Sigmoid colon (tissue), 7 donors: ENCODE results near the gene PRKAG3. TPM values are rescaled to one million over a fixed set of nuclear protein-coding genes. Genes with fewer than 3 reads are reported as not detected.

Source experiments
- DNase-seq: peaks from one replicate; pipeline ENCODE4 v3.0.0-alpha.2; 2019
- H3K27ac ChIP-seq, 4 donors: fragments of 200-600 bp; sonication (generic); one replicate each; pipeline ENCODE4 v1.5.1; 2016 to 2019; ENCODE audit warnings: mild to moderate bottlenecking in 1 of 4
- H3K27me3 ChIP-seq, 3 donors: fragments of 200-600 bp; sonication (generic); one replicate each; pipeline ENCODE4 v1.5.1; 2019; ENCODE audit warnings: mild to moderate bottlenecking in 1 of 3
- H3K36me3 ChIP-seq, 4 donors: fragments of 200-600 bp; sonication (generic); one replicate each; pipeline ENCODE4 v1.5.1; 2016 to 2019
- H3K4me1 ChIP-seq, 4 donors: fragments of 200-600 bp; sonication (generic); one replicate each; pipeline ENCODE4 v1.5.1; 2017 to 2019
- H3K4me3 ChIP-seq, 4 donors: fragments of 200-600 bp; sonication (generic); one replicate each; pipeline ENCODE4 v1.5.1; 2017 to 2019; ENCODE audit warnings: mild to moderate bottlenecking in 2 of 4, moderate library complexity in 1 of 4
- H3K9me3 ChIP-seq, 4 donors: fragments of 200-600 bp in 3 of 4; sonication (generic) in 3 of 4; one replicate each; pipeline versions ENCODE4 v1.5.1 to v1.6.1; 2013 to 2019
- EP300 ChIP-seq, 4 donors: sonication (generic); formaldehyde crosslinking; IDR thresholded peaks; one replicate each; pipeline ENCODE4 v1.6.1; 2017; ENCODE audit warnings: antibody characterized with exemption in 4 of 4
- POLR2A ChIP-seq, 2 donors: fragments of 450-650 bp; IDR thresholded peaks; one replicate each; pipeline ENCODE4 v1.6.1; 2016; ENCODE audit warnings: antibody characterized with exemption in 2 of 2, mild to moderate bottlenecking in 2 of 2, moderate library complexity in 2 of 2
- POLR2AphosphoS5 ChIP-seq, 4 donors: sonication (generic); formaldehyde crosslinking; IDR thresholded peaks; one replicate each; pipeline ENCODE4 v1.6.1; 2017; ENCODE audit warnings: antibody characterized with exemption in 4 of 4
- WGBS, 2 donors: extraction: QIAGEN DNeasy Blood & Tissue Kit; methylation state at CpG; one replicate each; pipeline ENCODE4 v1.1.7; 2013; 5-methylcytosine and 5-hydroxymethylcytosine counted together
- intact Hi-C: fragments of 100-400 bp; cut with DNase I; formaldehyde crosslinking; loops from one replicate; pipeline ENCODE4 v1.15.1; 2023
- polyA plus RNA-seq, 3 donors: library from polyadenylated mRNA; stranded (reverse); fragments of 200-250 nt; gene quantifications; one replicate each; pipeline ENCODE4 v1.2.3, GENCODE V29; 2013
- total RNA-seq, 4 donors: library from RNA; depleted of rRNA; stranded (reverse); fragments of >200 nt; gene quantifications; one replicate each; pipeline ENCODE4 v1.1.0, GENCODE V29; 2016
- TF ChIP-seq, protein P1 (sequence below), 4 experiments: fragments of 450-650 bp in 3 of 4; fragments of 200-600 bp in 1 of 4; IDR thresholded peaks; one replicate each; pipeline ENCODE4 v1.5.1; 2016 to 2019; ENCODE audit warnings: antibody characterized with exemption in 4 of 4, mild to moderate bottlenecking in 3 of 4, moderate library complexity in 2 of 4
- donor health status: healthy with polysubstance abuse.
- donor health status: Bipolar disorder and iron deficiency.
- donor health status: healthy.

The PRKAG3 gene
- total and polyA plus RNA-seq, 7 donors = not detected

GRCh38 chr2:218860950-218861381, 29.4 kb upstream of the PRKAG3 start:
- H3K9me3 ChIP-seq = no peaks in the 10 kb centered on the region
- peak overlapping the region in 3 of 4 donors; percentile 40 to 47 (median 42) for H3K4me3 ChIP-seq
- WGBS, 2 donors = 1 to 3% methylated on average over 21 of the region's 21 CpGs
- H3K4me1 ChIP-seq = peaks cover 0 to 27% (median 23%) of the 10 kb centered on the region in 4 donors
- H3K36me3 ChIP-seq = no peaks in the 10 kb centered on the region
- H3K27me3 ChIP-seq = peaks cover 37 to 100% (median 88%) of the 10 kb centered on the region in 3 donors
- TF ChIP-seq EP300 (IDR thresholded peaks at IDR 0.05) (no peak), POLR2AphosphoS5 (IDR thresholded peaks at IDR 0.05) (peak in 3 of 4 donors; percentile 62 to 67 (median 62))
- peak overlapping the region in 2 of 4 donors; percentile 32 to 47 for H3K27ac ChIP-seq
- intact Hi-C loops = no loop called here
- peak; percentile 87 for DNase-seq

DNA sequence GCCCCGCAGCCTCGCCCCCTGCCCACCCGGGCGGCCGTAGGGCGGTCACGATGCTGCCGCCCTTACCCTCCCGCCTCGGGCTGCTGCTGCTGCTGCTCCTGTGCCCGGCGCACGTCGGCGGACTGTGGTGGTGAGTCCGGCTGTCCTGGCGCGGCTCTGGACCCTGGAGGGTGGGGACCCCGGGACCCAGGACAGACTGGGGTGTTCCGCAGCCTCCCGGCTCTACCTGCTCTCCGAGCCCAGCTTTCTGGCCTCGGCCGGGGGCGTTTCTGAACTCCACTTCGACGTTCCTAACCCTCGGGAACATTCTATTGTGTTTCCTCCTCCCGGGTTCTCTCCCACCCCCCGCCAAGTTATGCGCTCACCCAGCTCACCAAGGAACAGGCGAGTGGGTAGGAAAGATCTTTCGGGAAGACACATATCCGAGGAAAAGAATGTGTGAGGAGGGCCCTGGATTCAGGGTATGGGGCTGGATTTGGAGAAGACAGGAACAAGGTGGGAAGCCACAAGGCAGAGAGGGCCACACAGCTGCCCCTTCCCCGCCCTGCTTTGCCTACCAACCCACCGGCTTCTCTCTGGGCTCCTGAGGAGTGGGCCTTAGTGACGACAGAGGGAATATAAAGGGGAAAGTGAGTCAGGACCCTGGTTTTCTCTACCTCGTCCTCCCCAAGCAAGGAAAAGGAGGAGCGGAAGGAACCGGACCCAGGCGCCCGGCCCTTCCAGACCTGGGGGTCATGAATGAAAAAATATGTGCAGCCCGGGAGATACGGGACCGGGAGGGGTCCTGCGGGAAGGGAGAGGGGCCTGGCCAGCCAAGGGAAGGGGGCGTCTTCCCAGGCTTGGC, 28.6 kb upstream of the PRKAG3 start:
- peaks cover 0 to 27% (median 23%) of the 10 kb centered on the region in 4 donors for H3K4me1 ChIP-seq
- intact Hi-C loops = no loop called here
- peaks cover 35 to 100% (median 89%) of the 10 kb centered on the region in 3 donors for H3K27me3 ChIP-seq
- peak overlapping the region; percentile 16 to 47 (median 41) for H3K4me3 ChIP-seq
- no peak for TF ChIP-seq POLR2A (IDR thresholded peaks at IDR 0.05)
- TF ChIP-seq POLR2AphosphoS5 (IDR thresholded peaks at IDR 0.05) = no peak
- TF ChIP-seq, protein P1, sequence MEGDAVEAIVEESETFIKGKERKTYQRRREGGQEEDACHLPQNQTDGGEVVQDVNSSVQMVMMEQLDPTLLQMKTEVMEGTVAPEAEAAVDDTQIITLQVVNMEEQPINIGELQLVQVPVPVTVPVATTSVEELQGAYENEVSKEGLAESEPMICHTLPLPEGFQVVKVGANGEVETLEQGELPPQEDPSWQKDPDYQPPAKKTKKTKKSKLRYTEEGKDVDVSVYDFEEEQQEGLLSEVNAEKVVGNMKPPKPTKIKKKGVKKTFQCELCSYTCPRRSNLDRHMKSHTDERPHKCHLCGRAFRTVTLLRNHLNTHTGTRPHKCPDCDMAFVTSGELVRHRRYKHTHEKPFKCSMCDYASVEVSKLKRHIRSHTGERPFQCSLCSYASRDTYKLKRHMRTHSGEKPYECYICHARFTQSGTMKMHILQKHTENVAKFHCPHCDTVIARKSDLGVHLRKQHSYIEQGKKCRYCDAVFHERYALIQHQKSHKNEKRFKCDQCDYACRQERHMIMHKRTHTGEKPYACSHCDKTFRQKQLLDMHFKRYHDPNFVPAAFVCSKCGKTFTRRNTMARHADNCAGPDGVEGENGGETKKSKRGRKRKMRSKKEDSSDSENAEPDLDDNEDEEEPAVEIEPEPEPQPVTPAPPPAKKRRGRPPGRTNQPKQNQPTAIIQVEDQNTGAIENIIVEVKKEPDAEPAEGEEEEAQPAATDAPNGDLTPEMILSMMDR (IDR thresholded peaks at IDR 0.05) = no peak
- no peak for TF ChIP-seq EP300 (IDR thresholded peaks at IDR 0.05)
- peak; percentile 59 for DNase-seq
- H3K36me3 ChIP-seq = no peaks in the 10 kb centered on the region
- no peaks in the 10 kb centered on the region for H3K9me3 ChIP-seq
- peak overlapping the region in 2 of 4 donors; percentile 32 to 47 for H3K27ac ChIP-seq
- 5 to 6% methylated on average over 47 of the region's 47 CpGs for WGBS, 2 donors

DNA sequence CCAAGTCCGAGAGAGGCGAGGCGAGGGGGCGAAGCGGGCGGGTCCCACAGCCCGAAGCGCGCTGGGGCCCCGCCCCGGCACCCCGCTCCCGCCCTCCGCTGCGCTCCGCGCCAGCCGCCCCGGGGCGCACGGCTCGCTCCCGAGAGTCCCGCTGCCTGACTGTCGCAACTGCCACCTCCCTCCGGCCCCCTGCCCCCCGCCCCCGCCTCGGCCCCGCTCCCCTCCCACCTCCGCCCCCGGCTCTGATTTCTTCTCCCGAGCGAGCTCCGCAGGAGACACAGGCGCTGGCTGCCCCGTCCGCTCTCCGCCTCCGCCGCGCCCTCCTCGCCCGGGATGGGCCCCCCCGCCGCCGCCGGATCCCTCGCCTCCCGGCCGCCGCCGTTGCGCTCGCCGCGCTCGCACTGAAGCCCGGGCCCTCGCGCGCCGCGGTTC, 28.0 kb upstream of the PRKAG3 start, which contains the start of gene WNT6:
WNT6 (plus strand) TSS at position 250 of the 432 bp plus-strand sequence. CDS start 233 bp downstream, outside the sequence.
- Histone ChIP-seq H3K27me3 (peaks cover 33 to 100% (median 84%) of the 10 kb centered on the region in 3 donors), H3K4me1 (peaks cover 0 to 27% (median 23%) of the 10 kb centered on the region in 4 donors), H3K36me3 (no peaks in the 10 kb centered on the region), H3K4me3 (peak within 1 kb of the TSS; percentile 16 to 47 (median 41)), H3K27ac (peak within 1 kb of the TSS in 2 of 4 donors; percentile 32 to 47), H3K9me3 (no peaks in the 10 kb centered on the region)
- no peak for TF ChIP-seq EP300 (IDR thresholded peaks at IDR 0.05)
- intact Hi-C loops = no loop called here
- 1 to 2% methylated on average over 64 of the region's 64 CpGs for WGBS, 2 donors
- peak; percentile 65 for DNase-seq

- TF ChIP-seq, protein P1 (IDR thresholded peaks at IDR 0.05) = no peak
- TF ChIP-seq POLR2A (IDR thresholded peaks at IDR 0.05) = no peak
- no peak for TF ChIP-seq POLR2AphosphoS5 (IDR thresholded peaks at IDR 0.05)
- peak; percentile 50 for DNase-seq
- peak overlapping the region in 3 of 4 donors; percentile 40 to 47 (median 42) for H3K4me3 ChIP-seq
- H3K4me1 ChIP-seq = peaks cover 0 to 27% (median 23%) of the 10 kb centered on the region in 4 donors
- WGBS, 2 donors = 5% methylated on average over 51 of the region's 51 CpGs
- no peaks in the 10 kb centered on the region for H3K9me3 ChIP-seq
- no peaks in the 10 kb centered on the region for H3K36me3 ChIP-seq
- no peak overlapping the region for H3K27ac ChIP-seq
- intact Hi-C loops = no loop called here
- H3K27me3 ChIP-seq = peaks cover 38 to 100% (median 78%) of the 10 kb centered on the region in 3 donors
Observed at GRCh38 chr2:218858671-218859555, 27.3 kb upstream of the PRKAG3 start.

- no peak overlapping the region for H3K4me3 ChIP-seq
- H3K27ac ChIP-seq = no peak overlapping the region
- TF ChIP-seq EP300 (IDR thresholded peaks at IDR 0.05) = no peak
- no peak for TF ChIP-seq POLR2AphosphoS5 (IDR thresholded peaks at IDR 0.05)
- TF ChIP-seq POLR2A (IDR thresholded peaks at IDR 0.05) = no peak
- TF ChIP-seq, protein P1 (IDR thresholded peaks at IDR 0.05) = no peak
- peaks cover 0 to 32% (median 27%) of the 10 kb centered on the region in 4 donors for H3K4me1 ChIP-seq
- H3K9me3 ChIP-seq = no peaks in the 10 kb centered on the region
- peak; percentile 15 for DNase-seq
- H3K36me3 ChIP-seq = no peaks in the 10 kb centered on the region
- intact Hi-C loops = no loop called here
- H3K27me3 ChIP-seq = peaks cover 33 to 100% (median 80%) of the 10 kb centered on the region in 3 donors
- WGBS, 2 donors = 9 to 19% methylated on average over 1 of the region's 1 CpG
Observed at GRCh38 chr2:218858138-218858445, 26.5 kb upstream of the PRKAG3 start.
